Measurements from ENCODE around the gene NOP53.
"Not testable (repeated sequence)": the region's sequence is repeated elsewhere in the genome, so short reads cannot be mapped to it uniquely, and the experiment has no call there.

Gene NOP53

DNA sequence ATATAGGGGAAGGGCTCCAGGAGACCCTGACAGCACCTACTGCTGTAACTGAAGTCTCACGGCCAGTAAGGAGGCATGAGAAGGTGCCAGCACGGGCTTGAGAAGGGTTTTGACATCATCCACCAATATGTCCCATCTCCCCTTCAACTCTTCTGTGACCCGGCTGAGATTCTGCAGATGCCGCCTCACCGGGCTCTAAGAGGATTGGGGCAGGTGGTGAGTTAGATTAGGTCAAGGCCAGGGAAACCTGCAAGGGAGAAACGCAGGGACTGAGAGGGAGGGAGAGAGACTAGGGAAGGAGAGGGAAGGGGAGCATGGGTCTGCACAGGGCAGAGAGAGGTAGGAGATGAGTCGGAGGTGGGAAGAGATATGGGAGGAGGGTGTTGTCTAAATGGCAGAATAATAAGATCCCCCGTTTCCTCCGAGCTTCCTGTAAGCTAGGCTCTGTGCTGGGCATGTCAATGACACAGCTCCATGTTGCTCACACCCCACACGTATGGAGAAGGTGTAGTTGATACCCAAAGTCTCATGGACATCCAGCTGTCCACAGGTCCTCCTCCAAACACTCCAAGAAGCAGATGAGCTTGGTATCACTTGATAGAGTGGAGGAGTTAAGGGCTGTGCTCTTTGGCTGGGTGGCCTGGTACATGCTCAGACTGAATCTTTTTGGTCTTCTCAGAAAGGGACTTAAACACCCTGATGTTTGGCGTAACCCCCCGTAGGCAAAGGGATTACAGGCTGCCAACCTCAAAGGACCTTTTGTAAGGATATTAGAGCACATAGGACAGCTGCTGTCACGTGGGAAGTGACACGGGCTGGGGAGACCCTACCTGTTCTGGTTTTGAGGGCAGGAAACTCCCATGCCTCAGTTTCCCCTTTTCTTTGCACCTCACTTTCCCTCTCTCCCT, 52.9 kb downstream of the NOP53 start:
- Histone ChIP-seq H3K9me3 (ENCODE audit: control insufficient read depth, low read length) (no peaks in the 10 kb centered on the region), H3K4me3 (ENCODE audit: extremely low read depth, insufficient read depth, low read length, poor library complexity, severe bottlenecking) (no peak overlapping the region), H3K36me3 (ENCODE audit: control insufficient read depth, insufficient read depth, low read length) (no peaks in the 10 kb centered on the region), H3K27ac (ENCODE audit: low read depth, low read length, severe bottlenecking) (no peak overlapping the region), H3K4me1 (ENCODE audit: control insufficient read depth, insufficient read depth, low read length, poor library complexity, severe bottlenecking) (no peaks in the 10 kb centered on the region)
- 77 to 81% methylated on average over 10 of the region's 14 CpGs for WGBS, 2 experiments (ENCODE audit: insufficient coverage in 2 of 2)

DNA sequence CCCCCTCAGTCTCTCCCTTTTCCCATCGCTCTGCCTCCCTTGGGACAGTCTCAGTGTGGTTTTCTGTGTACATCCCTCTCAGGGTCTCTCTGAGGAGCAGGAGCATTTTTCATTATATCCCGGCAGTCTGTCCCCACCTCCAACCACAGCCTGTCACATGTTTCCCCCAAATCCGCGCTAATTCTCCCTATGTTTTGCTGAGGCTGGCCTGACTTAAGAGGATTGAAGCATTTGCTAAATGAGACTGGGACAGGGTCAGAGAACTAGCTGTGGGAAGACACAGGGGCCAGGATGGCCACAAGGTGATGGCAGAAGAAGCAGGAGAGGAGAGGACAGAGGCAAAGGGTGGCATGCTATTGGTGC, 53.5 kb downstream of the NOP53 start:
- WGBS, 2 experiments (ENCODE audit: insufficient coverage in 2 of 2): 90 to 100% methylated on average over 3 to 4 of the region's 4 CpGs
- H3K36me3 ChIP-seq (ENCODE audit: control insufficient read depth, insufficient read depth, low read length): no peaks in the 10 kb centered on the region
- no peak overlapping the region for H3K27ac ChIP-seq (ENCODE audit: low read depth, low read length, severe bottlenecking)
- H3K4me3 ChIP-seq (ENCODE audit: extremely low read depth, insufficient read depth, low read length, poor library complexity, severe bottlenecking): no peak overlapping the region
- H3K9me3 ChIP-seq (ENCODE audit: control insufficient read depth, low read length): no peaks in the 10 kb centered on the region
- no peaks in the 10 kb centered on the region for H3K4me1 ChIP-seq (ENCODE audit: control insufficient read depth, insufficient read depth, low read length, poor library complexity, severe bottlenecking)

DNA sequence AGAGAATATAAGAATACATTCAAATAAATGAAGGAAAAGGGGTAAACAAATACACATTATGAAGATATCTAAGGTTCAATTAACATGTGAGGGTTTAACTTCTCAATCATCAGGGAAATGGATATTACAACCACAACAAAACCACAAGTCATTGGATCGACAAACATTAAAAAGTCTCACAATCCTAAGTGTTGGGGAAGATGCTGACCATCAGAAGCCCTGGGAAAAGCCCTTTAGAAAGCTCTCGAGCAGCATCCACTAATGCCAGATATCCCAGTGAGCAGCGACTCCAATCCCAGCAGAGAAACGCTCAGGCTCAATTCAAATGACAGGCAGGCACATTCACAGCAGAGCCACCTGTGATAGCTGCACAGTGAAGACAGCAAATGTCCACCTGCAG, 55.9 kb downstream of the NOP53 start:
- Histone ChIP-seq H3K4me1 (ENCODE audit: control insufficient read depth, insufficient read depth, low read length, poor library complexity, severe bottlenecking) (no peaks in the 10 kb centered on the region), H3K27ac (ENCODE audit: low read depth, low read length, severe bottlenecking) (no peak overlapping the region), H3K4me3 (ENCODE audit: extremely low read depth, insufficient read depth, low read length, poor library complexity, severe bottlenecking) (no peak overlapping the region), H3K9me3 (ENCODE audit: control insufficient read depth, low read length) (no peaks in the 10 kb centered on the region), H3K36me3 (ENCODE audit: control insufficient read depth, insufficient read depth, low read length) (no peaks in the 10 kb centered on the region)
- 100% methylated on average over 1 of the region's 4 CpGs for WGBS, 2 experiments (ENCODE audit: insufficient coverage in 2 of 2)

DNA sequence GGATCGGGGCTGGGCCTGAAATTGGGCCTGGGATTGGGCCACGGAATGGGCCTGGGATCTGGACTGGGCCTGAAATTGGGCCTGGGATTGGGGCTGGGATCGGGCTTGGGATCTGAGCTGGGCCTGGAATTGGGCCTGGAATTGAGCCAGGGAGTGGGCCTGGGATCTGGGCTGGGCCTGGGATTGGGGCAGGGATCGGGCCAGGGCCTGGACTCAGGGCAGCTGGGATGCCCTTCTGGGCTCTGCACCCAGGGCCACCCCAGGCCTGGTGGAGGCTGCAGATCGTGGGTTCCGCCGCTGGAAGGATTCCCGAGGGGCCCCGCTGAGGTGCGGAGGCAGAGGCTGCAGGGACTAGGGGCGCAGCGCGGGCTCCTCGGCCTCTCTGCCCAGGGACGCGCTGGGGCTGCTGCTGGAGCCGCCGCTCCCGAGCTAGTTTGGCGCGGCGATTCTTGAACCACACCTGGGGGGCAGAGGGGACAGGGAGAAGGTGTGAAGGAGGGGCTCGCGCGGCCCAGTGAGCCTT, 57.2 kb downstream of the NOP53 start:
- no peaks in the 10 kb centered on the region for H3K9me3 ChIP-seq (ENCODE audit: control insufficient read depth, low read length)
- H3K36me3 ChIP-seq (ENCODE audit: control insufficient read depth, insufficient read depth, low read length): no peaks in the 10 kb centered on the region
- H3K4me3 ChIP-seq (ENCODE audit: extremely low read depth, insufficient read depth, low read length, poor library complexity, severe bottlenecking): no peak overlapping the region
- no peak overlapping the region for H3K27ac ChIP-seq (ENCODE audit: low read depth, low read length, severe bottlenecking)
- no peaks in the 10 kb centered on the region for H3K4me1 ChIP-seq (ENCODE audit: control insufficient read depth, insufficient read depth, low read length, poor library complexity, severe bottlenecking)
- 91 to 96% methylated on average over 5 to 9 of the region's 25 CpGs for WGBS, 2 experiments (ENCODE audit: insufficient coverage in 2 of 2)

DNA sequence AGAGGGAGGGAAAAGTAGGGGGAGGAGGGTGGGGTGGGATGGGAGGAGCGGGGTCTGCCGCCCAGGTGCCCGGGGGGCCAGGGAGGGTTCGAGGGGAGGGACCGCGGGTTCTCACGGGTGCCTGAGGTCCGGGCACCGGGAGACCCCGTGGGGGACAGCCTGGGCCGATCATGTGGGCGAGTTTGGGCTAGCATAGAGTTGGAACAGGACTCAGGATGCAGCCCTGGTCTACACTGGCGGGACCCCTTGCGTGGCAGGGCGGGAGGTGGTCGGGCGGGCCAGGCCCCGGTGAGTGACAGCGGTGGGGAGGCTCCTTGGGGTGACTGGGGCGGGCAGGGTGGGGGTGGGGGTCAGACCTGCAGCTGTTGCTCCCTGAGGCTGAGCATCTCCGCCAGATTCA, 57.8 kb downstream of the NOP53 start:
- WGBS, 2 experiments (ENCODE audit: insufficient coverage in 2 of 2): 96 to 100% methylated on average over 3 to 5 of the region's 21 CpGs
- not testable (repeated sequence) for H3K27ac ChIP-seq (ENCODE audit: low read depth, low read length, severe bottlenecking); H3K9me3 ChIP-seq (ENCODE audit: control insufficient read depth, low read length); H3K4me3 ChIP-seq (ENCODE audit: extremely low read depth, insufficient read depth, low read length, poor library complexity, severe bottlenecking); H3K4me1 ChIP-seq (ENCODE audit: control insufficient read depth, insufficient read depth, low read length, poor library complexity, severe bottlenecking); H3K36me3 ChIP-seq (ENCODE audit: control insufficient read depth, insufficient read depth, low read length)

DNA sequence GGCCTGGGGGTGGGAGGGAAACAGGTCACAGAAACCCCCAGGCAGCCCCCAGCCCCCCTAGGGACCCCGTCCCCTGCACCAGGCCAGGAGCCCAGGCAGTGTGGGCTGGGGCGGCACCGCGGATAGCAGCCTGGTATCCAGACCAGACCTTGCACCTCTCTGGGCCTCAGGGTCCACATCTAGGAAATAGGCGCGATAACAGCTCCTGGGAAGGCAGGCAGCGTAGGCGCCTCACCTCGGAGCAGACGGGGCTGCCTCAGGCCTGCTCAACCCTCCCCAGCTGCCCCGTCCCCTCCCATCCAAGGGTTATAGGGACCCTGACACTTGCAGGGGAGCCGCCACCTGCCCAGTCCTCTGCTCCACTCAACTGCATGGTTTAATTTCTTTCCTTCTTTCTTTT, 58.3 kb downstream of the NOP53 start:
- not testable (repeated sequence) for H3K4me1 ChIP-seq (ENCODE audit: control insufficient read depth, insufficient read depth, low read length, poor library complexity, severe bottlenecking); H3K4me3 ChIP-seq (ENCODE audit: extremely low read depth, insufficient read depth, low read length, poor library complexity, severe bottlenecking); H3K27ac ChIP-seq (ENCODE audit: low read depth, low read length, severe bottlenecking); H3K9me3 ChIP-seq (ENCODE audit: control insufficient read depth, low read length); H3K36me3 ChIP-seq (ENCODE audit: control insufficient read depth, insufficient read depth, low read length)
- WGBS, 2 experiments (ENCODE audit: insufficient coverage in 2 of 2): no CpG with 5 or more reads among the region's 12 CpGs

DNA sequence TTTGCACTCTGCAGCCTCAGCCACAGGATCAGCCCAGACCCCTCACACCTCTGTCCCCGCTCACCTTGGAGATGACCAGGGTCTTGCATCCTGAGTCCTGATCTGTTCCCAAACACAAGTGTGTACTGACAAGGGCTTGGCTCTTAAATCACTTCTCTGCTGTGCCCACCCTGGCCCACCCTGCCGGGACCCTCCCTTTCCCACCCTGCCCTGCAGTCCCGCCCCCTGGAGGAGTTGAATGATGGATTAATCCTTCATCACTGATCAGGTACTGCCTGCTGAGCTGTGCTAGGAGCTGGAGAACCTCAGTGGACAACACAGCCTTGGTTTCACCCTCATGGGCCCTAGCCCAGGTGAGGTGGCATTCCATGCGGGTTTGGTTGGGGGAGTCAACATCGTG, 59.1 kb downstream of the NOP53 start, which contains the start of gene TPRX1:
Gene TPRX1 (minus strand): TSS at position 101 of the 400 bp plus-strand sequence. CDS start 12 bp downstream, at position 89.
- not testable (repeated sequence) for H3K36me3 ChIP-seq (ENCODE audit: control insufficient read depth, insufficient read depth, low read length); H3K4me1 ChIP-seq (ENCODE audit: control insufficient read depth, insufficient read depth, low read length, poor library complexity, severe bottlenecking); H3K9me3 ChIP-seq (ENCODE audit: control insufficient read depth, low read length); H3K27ac ChIP-seq (ENCODE audit: low read depth, low read length, severe bottlenecking); H3K4me3 ChIP-seq (ENCODE audit: extremely low read depth, insufficient read depth, low read length, poor library complexity, severe bottlenecking)
- WGBS, 2 experiments (ENCODE audit: insufficient coverage in 2 of 2): 96% methylated on average over 4 of the region's 5 CpGs; no CpG with 5 or more reads in 1 of the 2 experiments

DNA sequence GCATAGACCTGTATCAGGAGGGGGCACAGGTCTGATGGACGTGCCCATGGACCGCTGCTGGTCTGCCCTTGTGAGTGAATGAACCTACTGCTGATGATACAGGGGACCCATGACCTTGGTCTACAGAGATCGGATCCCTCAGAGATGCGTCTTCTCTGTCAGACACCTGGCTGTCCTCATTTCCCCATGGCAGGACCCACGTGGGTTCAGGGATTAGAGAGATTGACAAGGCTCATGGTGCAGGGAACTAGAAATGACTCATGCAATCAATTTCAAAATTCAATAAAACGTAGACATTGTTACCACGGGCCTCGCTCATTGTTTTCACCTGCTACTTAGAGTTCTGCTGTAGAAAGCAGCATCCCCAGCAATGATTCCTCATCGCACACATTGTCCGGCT, 60.0 kb downstream of the NOP53 start:
- WGBS, 2 experiments (ENCODE audit: insufficient coverage in 2 of 2): 94 to 97% methylated on average over 8 to 10 of the region's 10 CpGs

DNA sequence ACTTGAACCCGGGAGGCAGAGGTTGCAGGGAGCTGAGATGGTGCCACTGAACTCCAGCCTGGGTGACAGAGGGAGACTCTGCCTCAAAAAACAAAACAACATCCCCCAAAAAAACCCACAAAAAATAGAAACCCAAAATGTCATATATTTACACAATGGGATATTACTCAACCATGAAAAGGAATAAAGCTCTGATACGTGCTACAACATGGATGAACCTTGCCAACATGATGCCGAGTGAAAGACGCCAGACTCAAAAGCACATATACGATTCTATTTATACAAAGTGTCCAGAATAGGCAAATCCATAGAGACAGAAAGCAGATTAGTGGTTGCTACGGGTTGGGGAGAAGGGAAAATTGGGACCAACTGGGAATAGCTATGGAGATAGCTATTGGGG, 61.1 kb downstream of the NOP53 start:
- WGBS, 2 experiments (ENCODE audit: insufficient coverage in 2 of 2): 86 to 95% methylated on average over 3 to 5 of the region's 6 CpGs
- Histone ChIP-seq H3K36me3 (ENCODE audit: control insufficient read depth, insufficient read depth, low read length) (no peaks in the 10 kb centered on the region), H3K9me3 (ENCODE audit: control insufficient read depth, low read length) (no peaks in the 10 kb centered on the region), H3K4me3 (ENCODE audit: extremely low read depth, insufficient read depth, low read length, poor library complexity, severe bottlenecking) (no peak overlapping the region), H3K27ac (ENCODE audit: low read depth, low read length, severe bottlenecking) (no peak overlapping the region), H3K4me1 (ENCODE audit: control insufficient read depth, insufficient read depth, low read length, poor library complexity, severe bottlenecking) (no peaks in the 10 kb centered on the region)

More for the DNA sequence above, 60.0 kb downstream of the NOP53 start:
- Histone ChIP-seq H3K27ac (ENCODE audit: low read depth, low read length, severe bottlenecking) (no peak overlapping the region), H3K4me3 (ENCODE audit: extremely low read depth, insufficient read depth, low read length, poor library complexity, severe bottlenecking) (no peak overlapping the region), H3K9me3 (ENCODE audit: control insufficient read depth, low read length) (no peaks in the 10 kb centered on the region), H3K4me1 (ENCODE audit: control insufficient read depth, insufficient read depth, low read length, poor library complexity, severe bottlenecking) (no peaks in the 10 kb centered on the region), H3K36me3 (ENCODE audit: control insufficient read depth, insufficient read depth, low read length) (no peaks in the 10 kb centered on the region)

All from mesodermal cell (in vitro differentiated cells).